HG02938 (cell line): ENCODE measurements around the gene ZNF385D.
"Not testable (repeated sequence)": the region's sequence is repeated elsewhere in the genome, so short reads cannot be mapped to it uniquely, and the experiment has no call there.

Experiments used
- ATAC-seq: cut with Tn5 transposase; IDR thresholded peaks from one replicate; pipeline ENCODE4 v1.9.1; 2021; ENCODE audit warnings: mild to moderate bottlenecking, moderate library complexity; ENCODE audit not compliant: unreplicated experiment

The ZNF385D gene

DNA sequence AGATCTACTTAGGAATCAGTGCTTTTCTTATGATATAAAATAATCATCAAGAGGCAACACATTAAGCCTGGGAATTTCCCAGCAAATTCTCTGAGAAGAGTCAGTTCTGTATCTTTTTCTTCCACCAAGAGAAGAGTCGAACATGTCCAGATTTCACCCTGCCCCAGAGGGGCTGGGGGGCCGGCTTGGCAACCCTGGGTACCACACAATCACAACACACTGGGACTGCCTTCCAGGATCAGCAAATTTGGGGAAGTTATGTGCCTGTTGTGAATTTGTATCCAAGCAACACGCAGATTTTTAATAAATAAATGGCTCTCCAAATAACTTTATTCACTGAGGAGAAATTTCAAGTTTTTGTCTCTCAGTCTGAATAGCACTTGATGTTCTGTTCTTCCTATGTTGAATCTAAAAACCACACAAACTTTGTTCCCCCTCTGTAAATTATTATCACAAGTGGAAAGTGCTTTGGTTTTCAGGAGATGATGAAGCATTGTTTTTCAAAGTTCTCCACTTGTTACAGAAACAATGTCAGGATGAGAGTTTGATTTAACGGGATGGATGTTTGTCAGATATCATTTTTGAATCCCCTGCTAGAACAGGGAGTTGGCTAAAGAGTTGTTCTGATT lies 357.2 kb downstream of the ZNF385D start:
- ATAC-seq, result no peak

DNA sequence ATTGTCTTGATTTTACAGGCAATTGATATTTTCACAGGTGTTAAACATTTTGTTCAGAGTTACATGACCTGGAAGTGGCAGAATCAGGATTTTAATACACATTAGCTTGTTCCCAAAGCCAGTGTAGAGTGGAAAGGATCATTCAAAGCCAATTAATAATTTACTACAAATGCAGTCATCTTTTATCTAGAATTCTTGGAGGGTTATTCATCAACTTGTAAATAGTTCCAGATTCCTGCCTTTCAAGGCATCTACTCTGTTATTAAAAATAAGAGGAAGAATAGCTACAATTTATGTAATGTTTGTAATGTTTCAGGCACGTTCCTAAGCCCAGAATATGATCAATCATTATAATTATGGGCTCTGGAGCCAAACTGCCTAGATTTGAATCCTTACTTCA lies 358.5 kb downstream of the ZNF385D start:
- ATAC-seq, result no peak

DNA sequence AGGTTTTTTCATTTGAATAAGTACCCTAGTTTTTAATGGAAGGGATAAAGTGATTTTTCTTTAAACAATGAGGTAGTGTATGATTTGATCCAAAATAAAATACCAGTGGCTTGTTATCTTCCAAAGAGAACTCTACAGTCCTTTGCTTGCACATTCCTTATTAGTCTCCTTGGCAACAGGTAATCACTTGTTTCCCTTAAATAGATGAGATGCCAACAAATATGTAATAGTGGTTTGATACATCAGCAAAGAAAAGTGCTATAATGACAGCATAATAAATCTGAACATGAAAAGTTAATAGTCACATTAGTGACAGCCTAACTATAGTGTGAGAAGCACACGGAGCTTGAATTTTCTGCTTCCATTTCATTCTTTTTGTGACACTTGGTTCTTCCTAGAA lies 360.2 kb downstream of the ZNF385D start:
- ATAC-seq, result no peak

DNA sequence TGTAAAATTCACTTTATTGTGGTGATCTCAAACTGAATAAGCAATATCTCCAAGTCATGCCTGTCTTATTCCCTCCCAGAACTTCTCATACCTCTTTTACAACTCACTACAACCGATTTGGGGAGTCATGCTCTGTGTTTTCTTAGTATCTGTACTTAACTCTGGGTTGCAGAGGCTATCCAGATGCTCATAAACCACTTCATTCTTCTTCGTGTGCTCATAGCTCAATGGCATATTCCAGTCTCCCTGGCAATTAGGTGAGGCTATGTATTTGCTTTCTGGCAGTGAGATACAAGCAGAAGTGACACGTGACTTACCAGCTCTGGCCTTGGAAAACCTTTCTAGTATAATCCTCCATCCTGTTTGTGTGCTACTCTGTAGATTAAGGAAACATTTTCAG lies 360.9 kb downstream of the ZNF385D start:
- ATAC-seq, result no peak

DNA sequence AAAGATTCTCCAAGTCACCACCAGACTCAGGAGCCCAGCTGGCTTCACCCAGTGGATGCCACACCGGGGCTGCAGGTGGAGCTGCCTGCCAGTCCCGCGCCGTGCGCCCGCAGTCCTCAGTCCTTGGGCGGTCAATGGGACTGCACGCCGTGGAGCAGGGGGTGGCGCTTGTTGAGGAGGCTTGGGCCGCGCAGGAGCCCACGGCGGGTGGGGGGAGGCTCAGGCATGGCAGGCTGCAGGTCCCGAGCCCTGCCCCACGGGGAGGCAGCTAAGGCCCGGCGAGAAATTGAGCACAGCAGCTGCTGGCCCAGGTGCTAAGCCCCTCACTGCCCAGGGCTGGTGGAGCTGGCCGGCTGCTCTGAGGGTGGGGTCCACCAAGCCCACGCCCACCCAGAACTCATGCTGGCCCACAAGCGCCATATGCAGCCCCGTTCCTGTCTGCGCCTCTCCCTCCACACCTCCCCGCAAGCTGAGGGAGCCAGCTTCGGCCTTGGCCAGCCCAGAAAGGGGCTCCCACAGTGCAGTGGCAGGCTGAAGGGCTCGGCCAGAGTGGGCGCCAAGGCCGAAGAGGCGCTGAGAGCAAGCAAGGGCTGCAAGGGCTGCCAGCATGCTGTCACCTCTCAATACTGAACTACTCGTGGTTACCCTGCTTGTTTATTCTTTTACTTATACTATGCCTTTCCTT lies 363.7 kb downstream of the ZNF385D start:
- not testable (repeated sequence) for ATAC-seq

DNA sequence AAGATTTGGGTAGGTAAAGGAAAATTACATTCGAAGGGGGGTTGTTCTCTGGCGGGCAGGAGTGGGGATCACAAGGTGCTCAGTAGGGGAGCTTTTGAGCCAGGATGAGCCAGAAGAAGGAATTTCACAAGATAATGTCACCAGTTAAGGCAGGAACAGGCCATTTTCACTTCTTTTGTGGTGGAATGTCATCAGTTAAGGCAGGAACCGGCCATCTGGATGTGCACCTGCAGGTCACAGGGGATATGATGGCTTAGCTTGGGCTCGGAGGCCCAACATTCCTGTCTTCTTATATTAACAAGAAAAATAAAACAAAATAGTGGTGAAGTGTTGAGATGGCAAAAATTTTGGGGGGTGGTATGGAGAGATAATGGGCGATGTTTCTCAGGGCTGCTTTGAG lies 373.0 kb downstream of the ZNF385D start:
- not testable (repeated sequence) for ATAC-seq

DNA sequence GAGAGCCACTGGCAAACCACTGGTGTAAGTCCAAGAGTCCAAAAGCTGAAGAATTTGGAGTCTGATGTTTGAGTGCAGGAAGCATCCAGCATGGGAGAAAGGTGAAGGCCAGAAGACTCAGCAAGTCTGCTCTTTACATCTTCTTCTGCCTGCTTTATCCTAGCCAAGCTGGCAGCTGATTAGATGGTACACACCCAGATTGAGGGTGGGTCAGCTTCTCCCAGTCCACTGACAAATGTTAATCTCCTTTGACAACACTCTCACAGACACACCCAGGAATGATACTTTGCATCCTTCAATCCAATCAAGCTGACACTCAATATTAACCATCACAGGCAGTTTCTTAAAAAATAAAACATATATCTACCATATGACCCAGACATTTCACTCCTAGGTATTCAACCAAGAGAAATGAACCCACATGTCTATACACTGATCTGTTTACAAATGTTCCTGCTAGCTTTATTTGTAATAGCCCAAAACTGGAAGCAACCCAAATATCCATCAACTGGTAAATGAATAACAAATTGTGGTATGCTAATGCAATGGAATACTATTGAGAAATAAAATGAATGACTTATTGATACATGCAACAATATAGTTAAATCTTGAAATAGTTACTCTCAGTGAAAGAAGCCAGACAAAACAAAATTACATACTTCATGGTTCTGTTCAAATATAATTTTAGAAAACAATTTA lies 373.8 kb downstream of the ZNF385D start:
- ATAC-seq, result no peak

DNA sequence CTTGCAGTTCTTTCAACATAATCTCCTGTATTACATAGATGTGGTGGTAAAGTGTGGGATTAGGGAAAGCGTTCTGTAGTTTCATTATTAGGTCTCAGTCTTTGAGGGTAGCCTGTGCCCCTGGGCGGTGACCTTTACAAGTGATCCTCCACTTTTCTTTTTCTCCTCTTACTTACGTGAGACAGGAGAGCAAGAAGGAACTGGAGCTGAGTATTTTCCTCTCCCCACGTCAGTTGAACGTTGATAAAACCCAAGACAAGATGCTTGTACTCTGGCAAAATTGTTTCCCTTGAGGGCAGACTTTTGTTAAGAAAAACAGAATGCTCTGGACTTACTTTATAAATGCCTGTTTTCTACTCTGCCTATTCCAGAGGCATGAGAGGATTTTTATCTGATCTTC lies 378.7 kb downstream of the ZNF385D start:
- ATAC-seq, result no peak
